SU-DHL-6 (cell line): ENCODE data around the gene SLC6A12.

Experiments
- H2AFZ ChIP-seq: fragments of 200-600 bp; sonication (generic); 2 replicates; pipeline ENCODE4 v1.6.1; 2014; ENCODE audit warnings: low read depth, mild to moderate bottlenecking, moderate library complexity, mixed read lengths, antibody characterized with exemption, low read length; ENCODE audit not compliant: severe bottlenecking
- H3F3A ChIP-seq: fragments of 200-600 bp; shearing (Covaris generic); 2 replicates; pipeline ENCODE4 v1.6.0; 2016; ENCODE audit warnings: antibody characterized with exemption, mild to moderate bottlenecking; ENCODE audit not compliant: insufficient read depth
- H3K27ac ChIP-seq: fragments of 200-600 bp; sonication (generic); 2 replicates; pipeline ENCODE4 v1.5.1; 2016; ENCODE audit warnings: low read depth, mild to moderate bottlenecking, low read length, moderate library complexity, mixed read lengths
- H3K27me3 ChIP-seq: fragments of 200-600 bp; sonication (generic), shearing (Covaris generic); 2 replicates; pipeline ENCODE4 v1.6.0; 2014; ENCODE audit warnings: mild to moderate bottlenecking, low read length
- H3K36me3 ChIP-seq: fragments of 200-600 bp; sonication (generic); 2 replicates; pipeline ENCODE4 v1.6.1; 2014; ENCODE audit warnings: mild to moderate bottlenecking, low read length, mixed read lengths
- H3K4me2 ChIP-seq: fragments of 300-600, 200-600 bp; shearing (Covaris generic), sonication (generic); 2 replicates; pipeline ENCODE4 v1.6.0; 2014; ENCODE audit warnings: low read length, low read depth, mild to moderate bottlenecking; ENCODE audit not compliant: poor library complexity, severe bottlenecking
- H3K4me3 ChIP-seq: fragments of 200-600 bp; sonication (generic); 2 replicates; pipeline ENCODE4 v1.5.1; 2014; ENCODE audit warnings: antibody characterized with exemption, low read length, mild to moderate bottlenecking, mixed read lengths; ENCODE audit not compliant: insufficient read depth, poor library complexity, severe bottlenecking
- H3K79me2 ChIP-seq: fragments of 200-600 bp; sonication (generic); 2 replicates; pipeline ENCODE4 v1.6.1; 2014; ENCODE audit warnings: mild to moderate bottlenecking, low read length, moderate library complexity; ENCODE audit not compliant: insufficient read depth
- H3K9ac ChIP-seq: fragments of 200-600 bp; sonication (generic); 2 replicates; pipeline ENCODE4 v1.7.0; 2014; ENCODE audit warnings: mild to moderate bottlenecking, low read length
- H3K9me2 ChIP-seq: fragments of 200-600 bp; sonication (generic); replicated peaks from 2 replicates; pipeline ENCODE4 v1.6.1; 2014; ENCODE audit warnings: low read length; ENCODE audit not compliant: insufficient read depth
- H3K9me3 ChIP-seq: fragments of 200-600 bp; sonication (generic); 2 replicates; pipeline ENCODE4 v1.6.1; 2014; ENCODE audit warnings: low read length, mixed read lengths; ENCODE audit not compliant: insufficient read depth
- H4K20me1 ChIP-seq: fragments of 200-600 bp; sonication (generic); 2 replicates; pipeline ENCODE4 v1.6.1; 2014; ENCODE audit warnings: low read depth, mild to moderate bottlenecking, antibody characterized with exemption, low read length, moderate library complexity, mixed read lengths
- EZH2phosphoT487 ChIP-seq: fragments of 200-600 bp; sonication (generic), shearing (Covaris generic); conservative IDR thresholded peaks from 2 replicates; pipeline ENCODE4 v1.6.1; 2018; ENCODE audit warnings: mild to moderate bottlenecking, antibody characterized with exemption, low read length, moderate library complexity, mixed read lengths
- TF ChIP-seq, protein P1 (sequence below): fragments of 200-600 bp; sonication (generic); IDR thresholded peaks from one replicate; pipeline ENCODE4 v1.5.1; 2017; ENCODE audit warnings: antibody characterized with exemption, mild to moderate bottlenecking, low read length, moderate library complexity; ENCODE audit not compliant: insufficient read depth, poor library complexity, severe bottlenecking

Gene SLC6A12

DNA sequence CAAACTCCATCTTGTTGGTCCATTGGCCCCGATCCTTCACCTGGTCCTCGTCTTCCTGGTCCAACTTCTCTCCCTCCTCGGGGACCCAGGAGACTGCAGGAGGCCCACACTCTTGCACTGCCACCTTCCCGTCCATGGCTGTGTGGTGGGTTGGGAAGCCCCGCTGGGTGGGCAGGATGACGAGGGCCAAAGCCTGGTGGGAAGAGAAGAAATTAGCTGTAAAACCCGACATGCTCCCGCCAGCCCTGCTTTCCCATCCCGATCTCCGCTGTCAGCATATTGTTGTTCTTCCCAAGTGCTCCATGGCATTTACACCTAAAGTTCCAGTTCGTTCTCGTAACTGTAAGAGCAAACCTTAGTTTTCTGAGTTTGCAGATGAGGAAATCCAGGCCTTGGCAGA is 4.1 kb downstream of the SLC6A12 start:
- H3K27me3 ChIP-seq, result no peaks in the 10 kb centered on the region
- TF ChIP-seq, protein P1, sequence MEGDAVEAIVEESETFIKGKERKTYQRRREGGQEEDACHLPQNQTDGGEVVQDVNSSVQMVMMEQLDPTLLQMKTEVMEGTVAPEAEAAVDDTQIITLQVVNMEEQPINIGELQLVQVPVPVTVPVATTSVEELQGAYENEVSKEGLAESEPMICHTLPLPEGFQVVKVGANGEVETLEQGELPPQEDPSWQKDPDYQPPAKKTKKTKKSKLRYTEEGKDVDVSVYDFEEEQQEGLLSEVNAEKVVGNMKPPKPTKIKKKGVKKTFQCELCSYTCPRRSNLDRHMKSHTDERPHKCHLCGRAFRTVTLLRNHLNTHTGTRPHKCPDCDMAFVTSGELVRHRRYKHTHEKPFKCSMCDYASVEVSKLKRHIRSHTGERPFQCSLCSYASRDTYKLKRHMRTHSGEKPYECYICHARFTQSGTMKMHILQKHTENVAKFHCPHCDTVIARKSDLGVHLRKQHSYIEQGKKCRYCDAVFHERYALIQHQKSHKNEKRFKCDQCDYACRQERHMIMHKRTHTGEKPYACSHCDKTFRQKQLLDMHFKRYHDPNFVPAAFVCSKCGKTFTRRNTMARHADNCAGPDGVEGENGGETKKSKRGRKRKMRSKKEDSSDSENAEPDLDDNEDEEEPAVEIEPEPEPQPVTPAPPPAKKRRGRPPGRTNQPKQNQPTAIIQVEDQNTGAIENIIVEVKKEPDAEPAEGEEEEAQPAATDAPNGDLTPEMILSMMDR, result no peak
- no peak for TF ChIP-seq EZH2phosphoT487

DNA sequence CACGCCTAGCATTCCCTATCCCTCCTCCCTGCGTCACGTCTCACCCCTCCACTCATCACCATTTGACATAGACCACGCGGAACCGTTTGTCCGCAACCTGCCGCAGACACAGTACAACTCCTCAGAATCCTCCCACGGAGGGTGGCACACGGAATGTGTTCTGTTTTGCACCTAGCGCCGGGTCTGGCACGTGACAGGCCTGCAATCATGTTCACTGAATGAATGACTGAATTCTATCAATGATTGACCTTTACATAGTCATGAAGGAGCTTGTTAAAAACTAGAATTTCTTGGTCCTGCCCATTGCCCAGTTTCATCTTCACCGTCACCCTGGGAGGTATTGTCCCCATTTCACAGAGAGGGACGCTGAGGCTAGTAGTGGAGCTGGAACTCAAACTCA is 4.7 kb downstream of the SLC6A12 start:
- no peaks in the 10 kb centered on the region for H4K20me1 ChIP-seq
- TF ChIP-seq EZH2phosphoT487, result no peak
- TF ChIP-seq, protein P1, result no peak
- H3K27ac ChIP-seq, result no peak overlapping the region
- H3K36me3 ChIP-seq, result no peaks in the 10 kb centered on the region
- H3K79me2 ChIP-seq, result no peaks in the 10 kb centered on the region
- no peak overlapping the region for H3K4me2 ChIP-seq
- no peaks in the 10 kb centered on the region for H3K9me2 ChIP-seq
- no peak overlapping the region for H2AFZ ChIP-seq
- no peak overlapping the region for H3K4me3 ChIP-seq
- no peaks in the 10 kb centered on the region for H3F3A ChIP-seq
- H3K9ac ChIP-seq, result no peak overlapping the region
- no peaks in the 10 kb centered on the region for H3K27me3 ChIP-seq
- H3K9me3 ChIP-seq, result no peaks in the 10 kb centered on the region

More for the DNA sequence above, 4.1 kb downstream of the SLC6A12 start:
- Histone ChIP-seq H3K4me2 (no peak overlapping the region), H3K9me2 (no peaks in the 10 kb centered on the region), H3F3A (no peaks in the 10 kb centered on the region), H3K9me3 (no peaks in the 10 kb centered on the region), H3K36me3 (no peaks in the 10 kb centered on the region), H2AFZ (no peak overlapping the region), H3K4me3 (no peak overlapping the region), H4K20me1 (no peaks in the 10 kb centered on the region), H3K27ac (no peak overlapping the region), H3K79me2 (no peaks in the 10 kb centered on the region), H3K9ac (no peak overlapping the region)

- H3K9ac ChIP-seq, result no peak overlapping the region
- H3K27ac ChIP-seq, result no peak overlapping the region
- H4K20me1 ChIP-seq, result no peaks in the 10 kb centered on the region
- no peak overlapping the region for H3K4me2 ChIP-seq
- H3K79me2 ChIP-seq, result no peaks in the 10 kb centered on the region
- no peaks in the 10 kb centered on the region for H3K36me3 ChIP-seq
- no peak overlapping the region for H2AFZ ChIP-seq
- no peaks in the 10 kb centered on the region for H3K9me3 ChIP-seq
- H3K4me3 ChIP-seq, result no peak overlapping the region
- no peaks in the 10 kb centered on the region for H3K9me2 ChIP-seq
- H3K27me3 ChIP-seq, result no peaks in the 10 kb centered on the region
- H3F3A ChIP-seq, result no peaks in the 10 kb centered on the region
- TF ChIP-seq, protein P1, result no peak
- no peak for TF ChIP-seq EZH2phosphoT487
Observed at GRCh38 chr12:208813-209212, 5.1 kb downstream of the SLC6A12 start.
